ENCODE results near the gene ADD2.

- TF ChIP-seq CTCF (IDR thresholded peaks at IDR 0.05) (no peak), ZFX (IDR thresholded peaks at IDR 0.05; ENCODE audit: borderline replicate concordance) (no peak)
These were observed 14.1 kb downstream of the ADD2 start for GRCh38 chr2:70753902-70754301.
